ENCODE measurements around the gene CEP112.
"Not testable (repeated sequence)": the region's sequence is repeated elsewhere in the genome, so short reads cannot be mapped to it uniquely, and the experiment has no call there.

Gene CEP112

GRCh38 chr17:65868881-65869280, 323.1 kb downstream of the CEP112 start:
- DNase-seq, result no peak

GRCh38 chr17:65867014-65867413, 324.9 kb downstream of the CEP112 start:
- no peak for DNase-seq

GRCh38 chr17:65865715-65866425, 326.1 kb downstream of the CEP112 start:
- no peak for DNase-seq

GRCh38 chr17:65864394-65864793, 327.5 kb downstream of the CEP112 start:
- DNase-seq, result no peak

- DNase-seq, result no peak
Observed at GRCh38 chr17:65857718-65858117, 334.2 kb downstream of the CEP112 start.

- no peak for DNase-seq
Observed at GRCh38 chr17:65856865-65857264, 335.1 kb downstream of the CEP112 start.

- no peak for DNase-seq
Observed at GRCh38 chr17:65855675-65856074, 336.3 kb downstream of the CEP112 start.

GRCh38 chr17:65855245-65855644, 336.7 kb downstream of the CEP112 start:
- no peak for DNase-seq

GRCh38 chr17:65853816-65854215, 338.1 kb downstream of the CEP112 start:
- no peak for DNase-seq

GRCh38 chr17:65852911-65853310, 339.0 kb downstream of the CEP112 start:
- DNase-seq, result no peak

GRCh38 chr17:65851965-65852736, 339.8 kb downstream of the CEP112 start:
- DNase-seq, result no peak

GRCh38 chr17:65850486-65850885, 341.4 kb downstream of the CEP112 start:
- DNase-seq, result no peak

- no peak for DNase-seq
Observed at GRCh38 chr17:65848751-65849150, 343.2 kb downstream of the CEP112 start.

GRCh38 chr17:65841089-65841488, 350.8 kb downstream of the CEP112 start:
- DNase-seq, result no peak

- DNase-seq, result not testable (repeated sequence)
Observed at GRCh38 chr17:65837232-65837631, 354.7 kb downstream of the CEP112 start.

- no peak for DNase-seq
Observed at GRCh38 chr17:65833214-65833613, 358.7 kb downstream of the CEP112 start.

- DNase-seq, result no peak
Observed at GRCh38 chr17:65830356-65830755, 361.6 kb downstream of the CEP112 start.

- DNase-seq, result not testable (repeated sequence)
Observed at GRCh38 chr17:65826577-65826976, 365.4 kb downstream of the CEP112 start.

- no peak for DNase-seq
Observed at GRCh38 chr17:65824901-65825300, 367.0 kb downstream of the CEP112 start.

- no peak for DNase-seq
Observed at GRCh38 chr17:65823713-65824112, 368.2 kb downstream of the CEP112 start.

GRCh38 chr17:65820811-65821210, 371.1 kb downstream of the CEP112 start:
- no peak for DNase-seq

- DNase-seq, result no peak
Observed at GRCh38 chr17:65820306-65820705, 371.6 kb downstream of the CEP112 start.

GRCh38 chr17:65819810-65820209, 372.1 kb downstream of the CEP112 start:
- DNase-seq, result no peak

- no peak for DNase-seq
Observed at GRCh38 chr17:65817951-65818350, 374.0 kb downstream of the CEP112 start.

All from cortex of kidney (tissue), 1 donor.